HG03571 (cell line): ENCODE measurements around the gene SEC24C.
"Not testable (repeated sequence)": the region's sequence is repeated elsewhere in the genome, so short reads cannot be mapped to it uniquely, and the experiment has no call there.

Experiments used
- ATAC-seq: cut with Tn5 transposase; IDR thresholded peaks from one replicate; pipeline ENCODE4 v1.9.1; 2021; ENCODE audit not compliant: unreplicated experiment

The SEC24C gene

GRCh38 chr10:73771722-73772280 is 27.6 kb downstream of the SEC24C start:
- ATAC-seq = peak; percentile 36

- peak; percentile 50 for ATAC-seq
These were observed 28.3 kb downstream of the SEC24C start for GRCh38 chr10:73772281-73773151.

- ATAC-seq = peak; percentile 1
These were observed 29.1 kb downstream of the SEC24C start for GRCh38 chr10:73773152-73773879.

GRCh38 chr10:73774637-73775036 is 30.5 kb downstream of the SEC24C start:
- ATAC-seq = no peak

- ATAC-seq = no peak
These were observed 34.8 kb downstream of the SEC24C start for GRCh38 chr10:73779018-73779417.

- no peak for ATAC-seq
These were observed 35.5 kb downstream of the SEC24C start for GRCh38 chr10:73779539-73780197.

GRCh38 chr10:73780301-73780700 is 36.1 kb downstream of the SEC24C start:
- ATAC-seq = no peak

- ATAC-seq = no peak
These were observed 36.8 kb downstream of the SEC24C start for GRCh38 chr10:73780966-73781365.

GRCh38 chr10:73781548-73781878 is 37.3 kb downstream of the SEC24C start:
- ATAC-seq = peak; percentile 1

- peak; percentile 34 for ATAC-seq
These were observed 37.9 kb downstream of the SEC24C start, which contains the start of gene CHCHD1 for GRCh38 chr10:73781879-73782748. Gene CHCHD1 (plus strand): TSS chr10:73782048. CDS start chr10:73782076, 28 bp downstream.

- ATAC-seq = no peak
These were observed 38.5 kb downstream of the SEC24C start for GRCh38 chr10:73782749-73783085.

- peak; percentile 82 for ATAC-seq
These were observed 41.1 kb downstream of the SEC24C start, which contains the start of gene ZSWIM8 for GRCh38 chr10:73785211-73785720. Gene ZSWIM8 (plus strand): TSS chr10:73785606. CDS start chr10:73785879, 273 bp downstream.

- no peak for ATAC-seq
These were observed 41.7 kb downstream of the SEC24C start for GRCh38 chr10:73785721-73786511.

- ATAC-seq = no peak
These were observed 42.3 kb downstream of the SEC24C start for GRCh38 chr10:73786512-73786885.

GRCh38 chr10:73787031-73787800 is 43.0 kb downstream of the SEC24C start:
- not testable (repeated sequence) for ATAC-seq

- ATAC-seq = no peak
These were observed 44.9 kb downstream of the SEC24C start for GRCh38 chr10:73788864-73789658.

GRCh38 chr10:73789659-73790055 is 45.5 kb downstream of the SEC24C start:
- no peak for ATAC-seq
